PC-3 (cell line): Measurements from ENCODE around the gene ADCY3.

ENCODE experiments used
- EZH2 ChIP-seq: fragments of 300-600 bp; sonication (generic); IDR thresholded peaks from one replicate; pipeline ENCODE4 v1.6.1; 2017; ENCODE audit warnings: antibody characterized with exemption, mild to moderate bottlenecking, low read length; ENCODE audit not compliant: unreplicated experiment
- EZH2phosphoT487 ChIP-seq: fragments of 300-600 bp; sonication (generic); IDR thresholded peaks from 2 replicates; pipeline ENCODE4 v1.6.1; 2018; ENCODE audit warnings: mild to moderate bottlenecking, antibody characterized with exemption, low read length, borderline replicate concordance
- TF ChIP-seq, protein P1 (sequence below): fragments of 300-600 bp; sonication (generic); conservative IDR thresholded peaks from 2 replicates; pipeline ENCODE4 v1.5.1; 2017; ENCODE audit warnings: antibody characterized with exemption, low read depth, mild to moderate bottlenecking, low read length

DNA sequence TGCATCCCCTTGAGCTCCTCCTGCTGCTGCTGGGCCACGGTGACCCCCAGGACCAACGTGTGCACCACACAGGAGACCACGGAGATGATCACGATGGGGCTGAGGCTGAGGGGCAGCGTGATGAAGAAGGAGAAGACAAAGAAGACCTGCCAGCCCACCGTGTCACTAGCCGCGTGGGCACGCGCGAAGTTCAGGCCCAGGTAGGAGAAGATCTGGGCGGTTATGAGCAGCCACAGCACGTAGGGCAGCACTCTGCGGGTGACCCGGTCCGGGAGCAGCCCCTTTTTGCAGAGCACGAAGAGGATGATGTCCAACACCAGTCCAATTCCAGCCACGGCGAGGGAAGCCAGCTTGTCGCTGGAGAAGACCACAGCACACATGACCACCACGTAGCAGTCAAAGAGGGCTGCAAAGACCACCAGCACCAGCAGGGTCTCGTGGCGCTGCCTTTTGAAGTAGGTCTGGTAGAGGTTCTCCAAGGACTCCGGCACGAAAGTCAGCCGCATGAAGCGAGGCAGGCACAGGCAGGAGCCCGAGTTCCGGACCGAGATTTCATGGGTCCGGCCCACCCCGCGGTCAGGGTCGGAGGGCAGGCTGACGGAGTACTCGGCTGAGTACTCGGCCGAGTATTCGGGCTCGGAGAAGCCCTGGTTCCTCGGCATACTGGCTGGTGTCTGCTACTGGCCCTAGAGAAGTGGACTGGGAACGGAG is 1.6 kb downstream of the ADCY3 start:
- TF ChIP-seq EZH2 (no peak), EZH2phosphoT487 (no peak)
- TF ChIP-seq, protein P1, sequence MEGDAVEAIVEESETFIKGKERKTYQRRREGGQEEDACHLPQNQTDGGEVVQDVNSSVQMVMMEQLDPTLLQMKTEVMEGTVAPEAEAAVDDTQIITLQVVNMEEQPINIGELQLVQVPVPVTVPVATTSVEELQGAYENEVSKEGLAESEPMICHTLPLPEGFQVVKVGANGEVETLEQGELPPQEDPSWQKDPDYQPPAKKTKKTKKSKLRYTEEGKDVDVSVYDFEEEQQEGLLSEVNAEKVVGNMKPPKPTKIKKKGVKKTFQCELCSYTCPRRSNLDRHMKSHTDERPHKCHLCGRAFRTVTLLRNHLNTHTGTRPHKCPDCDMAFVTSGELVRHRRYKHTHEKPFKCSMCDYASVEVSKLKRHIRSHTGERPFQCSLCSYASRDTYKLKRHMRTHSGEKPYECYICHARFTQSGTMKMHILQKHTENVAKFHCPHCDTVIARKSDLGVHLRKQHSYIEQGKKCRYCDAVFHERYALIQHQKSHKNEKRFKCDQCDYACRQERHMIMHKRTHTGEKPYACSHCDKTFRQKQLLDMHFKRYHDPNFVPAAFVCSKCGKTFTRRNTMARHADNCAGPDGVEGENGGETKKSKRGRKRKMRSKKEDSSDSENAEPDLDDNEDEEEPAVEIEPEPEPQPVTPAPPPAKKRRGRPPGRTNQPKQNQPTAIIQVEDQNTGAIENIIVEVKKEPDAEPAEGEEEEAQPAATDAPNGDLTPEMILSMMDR, result no peak
